ENCODE results near the gene TBCA.

The TBCA gene, protein sequence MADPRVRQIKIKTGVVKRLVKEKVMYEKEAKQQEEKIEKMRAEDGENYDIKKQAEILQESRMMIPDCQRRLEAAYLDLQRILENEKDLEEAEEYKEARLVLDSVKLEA

DNA sequence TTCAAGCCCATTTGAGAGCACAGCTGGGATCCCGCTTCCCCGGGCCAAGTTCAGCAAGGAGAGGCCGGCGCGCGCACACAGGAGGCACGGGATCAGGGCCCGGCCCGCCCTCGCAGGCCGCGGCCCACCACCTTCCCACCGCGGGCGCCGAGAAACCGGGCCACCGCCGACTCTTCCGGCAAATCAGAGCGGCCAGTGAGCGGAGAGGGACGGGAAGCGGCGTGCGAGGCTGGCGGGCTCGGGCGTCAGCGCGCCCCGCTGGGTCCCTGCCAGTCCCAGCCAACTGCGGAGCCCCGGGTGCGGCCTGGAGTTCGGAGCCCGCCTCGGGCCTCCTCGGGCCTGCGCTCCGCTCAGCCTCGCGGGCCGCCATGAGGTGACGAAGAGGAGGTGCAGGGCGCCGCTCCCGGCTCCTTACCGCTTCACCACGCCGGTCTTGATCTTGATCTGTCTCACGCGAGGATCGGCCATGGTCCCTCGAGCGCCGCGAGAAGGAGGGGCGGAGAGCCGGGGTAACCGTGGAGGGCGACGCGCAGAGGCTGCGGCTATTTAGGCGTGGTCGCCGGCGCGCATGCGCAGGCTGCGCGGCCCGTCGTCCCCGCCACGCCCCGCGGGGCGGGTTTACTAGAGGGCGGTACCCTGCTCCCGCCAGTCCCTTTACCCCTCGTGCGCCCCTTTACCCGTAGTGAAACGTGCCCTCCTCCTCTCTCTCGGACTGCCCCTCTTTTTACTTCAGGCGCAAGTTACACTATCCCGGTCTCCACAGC, at the start of gene TBCA:
Gene TBCA, minus strand, starts transcription at position 550 of the 764 bp plus-strand sequence. Its CDS starts 82 bp downstream, at position 468.
- in situ Hi-C loops (cut with MboI; ENCODE audit: low sequenced_read_pairs) = no loop called here

DNA sequence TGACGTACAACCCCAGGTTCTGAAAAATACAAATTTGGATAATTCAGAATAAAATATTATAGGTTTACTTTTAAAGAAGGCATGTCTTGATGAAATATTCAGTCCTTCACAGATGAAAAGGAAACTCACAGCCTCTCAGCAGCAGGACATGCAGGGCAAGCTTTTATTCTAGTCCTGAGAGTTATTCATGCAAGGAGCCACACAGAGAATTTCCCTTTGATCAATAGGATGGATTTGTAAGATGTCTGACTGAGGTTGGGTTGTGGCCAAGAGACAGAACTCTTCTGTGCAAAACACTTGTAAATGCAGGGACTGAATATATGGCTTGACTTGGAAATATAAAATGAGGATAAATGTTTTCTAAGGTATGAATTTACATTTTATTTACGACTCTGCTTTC, 48.8 kb upstream of the TBCA start:
- in situ Hi-C loops (cut with MboI; ENCODE audit: low sequenced_read_pairs) = no loop called here

DNA sequence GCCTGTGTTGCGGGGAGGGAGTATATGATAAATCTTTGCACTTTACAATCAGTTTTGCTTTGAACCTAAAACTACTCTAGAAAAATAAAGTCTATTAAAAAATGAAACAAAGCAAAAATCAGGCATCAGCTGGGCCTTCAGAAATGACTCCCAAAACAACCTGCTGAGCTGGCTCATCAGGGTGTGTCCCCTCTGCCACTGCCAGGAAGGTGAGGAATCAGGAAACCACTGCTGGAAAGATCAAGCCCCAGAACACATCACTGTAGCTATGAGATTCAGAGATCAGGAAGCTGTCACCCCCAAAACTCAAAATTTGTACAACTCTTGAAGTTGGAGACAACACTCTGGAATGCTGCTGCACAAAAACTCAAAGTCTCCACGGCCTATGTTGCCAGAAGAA, 40.5 kb upstream of the TBCA start:
- in situ Hi-C loops (cut with MboI; ENCODE audit: low sequenced_read_pairs) = no loop called here

DNA sequence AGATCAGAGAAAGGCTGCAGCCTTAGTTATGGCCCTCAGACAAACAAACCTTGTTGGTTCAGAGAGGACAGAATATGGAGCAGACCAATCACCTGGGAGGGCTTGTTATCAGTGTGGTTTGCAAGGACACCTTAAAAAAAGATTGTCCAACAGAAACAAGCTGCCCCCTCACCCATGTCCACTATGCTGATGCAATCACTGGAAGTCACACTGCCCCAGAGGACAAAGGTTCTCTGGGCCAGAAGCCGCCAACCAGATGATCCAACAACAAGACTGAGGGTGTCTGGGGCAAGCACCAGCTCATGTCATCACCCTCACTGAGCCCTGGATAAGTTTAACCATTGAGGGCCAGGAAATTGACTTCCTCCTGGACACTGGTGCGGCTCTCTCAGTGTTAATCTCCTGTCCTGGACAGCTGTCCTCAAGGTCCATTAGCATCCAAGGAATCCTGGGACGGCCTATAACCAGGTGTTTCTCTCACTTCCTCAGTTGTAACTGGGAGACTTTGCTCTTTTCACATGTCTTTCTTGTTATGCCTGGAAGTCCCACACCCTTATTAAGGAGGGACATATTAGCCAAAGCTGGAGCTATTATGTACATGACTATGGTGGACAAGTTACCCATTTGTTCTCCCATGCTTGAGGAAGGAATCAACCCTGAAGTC, 36.9 kb upstream of the TBCA start:
- in situ Hi-C loops (cut with MboI; ENCODE audit: low sequenced_read_pairs) = no loop called here

DNA sequence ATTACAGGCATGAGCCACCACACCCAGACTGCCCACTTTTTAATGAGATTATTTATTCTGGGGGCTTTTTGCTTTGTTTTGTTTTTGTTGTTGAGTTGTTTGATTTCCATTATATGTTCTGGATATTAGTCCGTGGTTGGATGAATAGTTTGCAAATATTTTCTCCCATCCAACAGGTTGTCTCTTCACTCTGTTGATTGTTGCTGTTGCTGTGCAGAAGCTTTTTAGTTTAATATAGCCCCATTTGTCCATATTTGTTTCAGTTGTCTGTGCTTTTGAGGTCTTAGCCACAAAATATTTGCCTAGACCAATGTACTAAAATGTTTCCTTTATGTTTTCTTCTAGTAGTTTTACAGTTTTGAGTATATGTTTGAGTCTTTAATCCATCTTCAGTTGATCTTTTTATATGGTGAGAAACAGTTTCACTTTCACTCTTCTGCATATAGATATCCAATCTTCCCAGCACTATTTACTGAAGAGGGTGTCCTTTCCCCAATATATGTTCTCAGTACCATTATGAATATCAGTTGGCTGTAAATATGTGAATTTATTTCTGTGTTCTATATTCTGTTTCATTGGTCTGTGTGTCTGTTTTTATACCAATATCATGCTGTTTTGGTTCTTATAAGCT, 30.2 kb upstream of the TBCA start:
- in situ Hi-C loops (cut with MboI; ENCODE audit: low sequenced_read_pairs) = no loop called here

DNA sequence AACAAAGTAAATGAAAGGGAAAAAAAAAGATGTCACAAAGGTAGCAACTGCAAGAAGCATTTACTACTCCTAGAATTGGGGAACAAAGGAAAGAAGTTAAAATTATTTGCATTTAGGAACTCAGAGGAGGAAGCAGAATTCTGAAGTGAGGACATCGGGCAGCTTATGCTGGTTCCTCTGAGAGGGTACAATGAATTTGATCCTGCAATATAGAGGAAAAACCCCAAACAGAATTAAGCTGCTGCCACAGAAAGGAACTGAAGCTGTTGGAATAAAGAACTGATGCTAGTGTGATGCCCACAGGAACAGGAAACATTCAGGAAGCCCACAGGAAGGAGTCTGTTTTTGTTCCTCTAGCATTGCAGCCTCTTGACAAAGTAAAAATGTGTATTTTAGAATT, 22.3 kb upstream of the TBCA start:
- in situ Hi-C loops (cut with MboI; ENCODE audit: low sequenced_read_pairs) = no loop called here

DNA sequence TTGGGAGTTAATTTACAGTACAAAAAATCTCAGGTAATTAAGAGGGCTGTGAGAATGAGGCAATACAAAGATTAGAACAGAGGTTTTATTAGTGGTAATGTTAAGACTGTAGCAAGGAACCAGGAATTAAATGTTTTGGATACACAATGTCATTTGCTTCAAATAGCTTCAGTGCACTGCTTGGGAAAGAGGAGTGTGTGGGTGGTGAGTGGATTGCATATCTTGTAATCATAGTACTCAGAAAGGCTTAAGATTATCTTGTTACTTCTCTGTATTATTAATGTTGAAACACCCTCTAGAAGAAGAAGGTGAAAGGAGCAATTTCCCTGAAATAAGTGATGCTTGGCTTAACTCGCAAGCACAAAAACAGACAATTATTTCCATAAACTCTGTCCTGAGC, 21.0 kb upstream of the TBCA start:
- in situ Hi-C loops (cut with MboI; ENCODE audit: low sequenced_read_pairs) = no loop called here

DNA sequence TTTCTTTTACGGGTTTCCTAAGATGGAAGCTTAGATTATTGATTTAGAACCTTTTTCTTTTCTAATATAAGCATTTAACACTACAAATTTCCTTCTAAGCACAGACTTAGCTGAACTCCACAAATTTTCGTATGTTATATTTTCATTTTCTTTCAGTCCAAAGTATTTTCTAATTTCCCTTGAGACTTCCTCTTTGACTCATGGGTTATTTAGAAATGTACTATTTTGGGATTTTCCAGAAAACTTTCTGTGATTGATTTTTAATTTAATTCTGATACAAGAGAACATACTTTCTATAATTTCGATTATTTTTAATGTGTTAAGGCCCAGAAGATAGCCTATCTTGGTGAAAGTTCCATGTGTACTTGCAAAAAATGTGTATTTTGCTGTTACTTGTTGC, 19.7 kb upstream of the TBCA start:
- in situ Hi-C loops (cut with MboI; ENCODE audit: low sequenced_read_pairs) = no loop called here

DNA sequence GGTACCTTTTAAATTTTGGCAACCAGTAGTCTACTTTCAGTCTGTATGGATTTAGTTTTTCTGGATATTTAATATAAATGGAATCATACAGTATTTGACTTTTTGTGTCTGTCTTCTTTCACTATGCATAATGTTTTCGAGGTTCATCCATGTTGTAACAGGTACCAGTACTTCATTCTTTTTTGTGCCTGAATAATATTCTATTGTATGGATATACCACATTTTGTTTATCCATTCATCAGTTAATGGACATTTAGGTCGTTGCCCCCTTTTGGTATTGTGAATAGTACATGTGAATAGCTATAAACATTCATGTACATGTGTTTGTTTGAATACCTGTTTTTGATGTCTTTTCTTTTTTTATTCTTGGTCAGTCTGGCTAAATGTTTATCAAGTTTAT, 19.1 kb upstream of the TBCA start:
- in situ Hi-C loops (cut with MboI; ENCODE audit: low sequenced_read_pairs) = no loop called here

DNA sequence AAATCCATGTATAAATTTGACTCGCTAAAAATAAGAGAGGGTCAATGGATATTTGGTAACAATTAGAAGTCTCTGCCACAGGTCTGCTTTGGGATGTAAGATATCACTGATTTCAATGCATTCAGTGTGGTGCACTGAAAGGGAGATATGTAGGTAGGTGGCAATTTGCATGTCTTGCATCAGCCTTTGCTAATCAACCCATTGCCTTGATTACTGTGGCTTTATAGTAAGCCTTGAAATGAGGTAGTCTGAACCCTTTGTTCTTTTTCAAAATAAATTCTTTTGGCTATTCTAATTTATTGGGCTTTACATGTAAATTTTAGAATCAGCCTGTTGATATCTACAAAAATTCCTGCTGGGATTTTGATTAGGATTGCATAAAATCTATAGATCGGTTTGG, 15.8 kb upstream of the TBCA start:
- in situ Hi-C loops (cut with MboI; ENCODE audit: low sequenced_read_pairs) = no loop called here

DNA sequence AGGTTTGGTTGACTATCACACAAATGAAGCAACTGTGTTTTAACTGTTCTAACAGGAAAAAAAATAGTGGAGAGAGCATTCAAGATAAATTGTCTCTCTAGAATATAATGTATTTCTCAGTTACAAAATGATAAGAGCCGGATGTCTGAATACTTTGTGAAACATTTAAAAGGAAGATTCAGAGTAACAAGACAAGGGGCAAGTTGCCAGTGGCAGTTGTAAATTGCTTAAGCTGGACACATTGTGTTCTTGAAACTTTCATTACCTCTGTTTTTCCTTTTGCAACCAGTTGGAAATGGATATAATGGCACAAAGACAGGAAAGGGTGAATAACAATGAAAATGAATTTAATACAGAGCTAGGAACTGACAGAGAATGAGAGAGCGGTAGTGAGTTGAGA, 15.2 kb upstream of the TBCA start:
- in situ Hi-C loops (cut with MboI; ENCODE audit: low sequenced_read_pairs) = no loop called here

DNA sequence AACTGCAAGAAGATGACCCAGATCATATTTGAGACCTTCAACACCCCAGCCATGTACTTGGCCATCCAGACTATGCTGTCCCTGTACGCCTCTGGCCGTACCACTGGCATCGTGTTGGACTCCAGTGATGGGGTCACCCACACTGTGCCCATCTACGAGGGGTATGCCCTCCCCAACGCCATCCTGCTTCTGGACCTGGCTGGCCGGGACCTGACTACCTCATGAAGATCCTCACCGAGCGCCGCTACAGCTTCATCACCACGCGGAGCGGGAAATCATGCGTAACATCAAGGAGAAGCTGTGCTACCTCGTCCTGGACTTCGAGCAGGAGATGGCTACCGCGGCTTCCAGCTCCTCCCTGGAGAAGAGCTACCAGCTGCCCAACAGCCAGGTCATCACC, 9.1 kb upstream of the TBCA start:
- in situ Hi-C loops (cut with MboI; ENCODE audit: low sequenced_read_pairs) = no loop called here

DNA sequence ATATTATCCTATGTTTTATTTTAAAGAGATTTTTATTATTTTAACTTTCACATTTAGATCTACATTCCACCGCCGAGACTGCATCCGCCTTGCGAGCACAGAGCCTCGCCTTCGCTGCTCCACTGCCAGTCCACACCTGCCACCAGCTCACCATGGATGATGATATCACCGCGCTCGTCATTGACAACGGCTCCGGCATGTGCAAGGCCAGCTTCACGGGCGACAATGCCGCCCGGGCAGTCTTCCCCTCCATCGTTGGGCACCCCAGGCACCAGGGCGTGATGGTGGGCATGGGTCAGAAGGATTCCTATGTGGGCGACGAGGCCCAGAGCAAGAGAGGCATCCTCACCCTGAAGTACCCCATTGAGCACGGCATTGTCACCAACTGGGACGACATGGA, 8.6 kb upstream of the TBCA start:
- in situ Hi-C loops (cut with MboI; ENCODE audit: low sequenced_read_pairs) = no loop called here

DNA sequence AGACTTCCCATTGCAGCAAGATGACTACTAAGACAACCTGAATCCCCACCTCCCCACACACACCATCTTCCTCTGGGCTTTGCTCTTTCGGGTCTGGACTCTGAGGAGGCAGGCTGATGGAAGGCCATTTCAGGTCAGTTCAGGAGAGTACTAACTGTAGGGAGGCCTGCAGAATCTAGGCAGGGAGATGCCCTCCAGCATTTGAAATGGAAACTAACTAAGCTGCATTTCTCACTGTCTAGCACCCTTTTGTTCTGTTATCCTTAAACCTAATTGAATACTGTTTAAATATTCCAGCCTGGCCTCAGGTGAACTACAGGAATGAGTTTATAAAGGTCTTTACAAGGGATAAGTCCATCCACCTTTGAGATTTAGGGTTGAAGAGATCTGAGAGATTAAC, 4.9 kb upstream of the TBCA start:
- in situ Hi-C loops (cut with MboI; ENCODE audit: low sequenced_read_pairs) = no loop called here

DNA sequence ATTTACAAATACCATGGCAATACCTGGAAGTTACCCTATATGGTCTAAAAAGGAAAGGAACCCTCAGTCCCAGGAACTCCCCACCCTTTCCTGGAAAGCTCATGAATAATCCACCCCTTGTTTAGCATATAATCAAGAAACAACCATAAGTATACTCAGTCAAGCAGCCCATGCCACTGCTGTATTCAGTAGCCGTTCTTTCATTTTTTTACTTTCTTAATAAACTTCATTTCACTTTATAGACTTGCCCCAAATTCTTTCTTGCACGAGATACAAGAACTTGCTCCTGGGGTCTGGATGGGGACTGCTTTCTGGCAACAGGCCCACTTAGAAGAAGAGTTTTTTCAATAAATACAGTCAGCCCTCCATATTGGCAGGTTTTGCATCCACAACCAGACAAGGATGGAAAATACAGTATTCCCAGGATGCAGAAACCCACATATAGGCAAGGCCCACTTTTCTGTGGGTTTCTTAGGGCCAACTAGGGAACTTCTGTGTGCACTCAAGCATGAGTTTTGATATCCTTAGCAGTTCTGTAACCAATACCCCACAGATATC, 2.8 kb upstream of the TBCA start:
- in situ Hi-C loops (cut with MboI; ENCODE audit: low sequenced_read_pairs) = no loop called here

DNA sequence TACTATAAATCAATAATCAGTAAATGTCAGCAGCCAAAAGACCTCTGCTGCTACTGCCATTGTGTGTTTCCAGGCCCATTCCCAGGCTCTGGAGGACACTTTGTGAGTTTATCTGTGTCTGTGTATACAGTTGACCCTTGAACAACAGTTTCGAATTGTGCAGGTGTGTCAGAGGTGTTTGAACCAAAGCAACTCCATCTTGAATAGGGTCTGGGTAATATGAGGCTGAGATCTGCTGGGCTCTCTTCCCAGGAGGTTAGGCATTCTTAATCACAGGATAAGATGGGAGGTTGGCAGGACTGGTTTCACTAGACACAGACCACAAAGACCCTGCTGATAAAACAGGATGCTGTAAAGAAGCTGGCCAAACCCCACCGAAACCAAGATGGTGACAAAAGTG, 2.3 kb upstream of the TBCA start:
- in situ Hi-C loops (cut with MboI; ENCODE audit: low sequenced_read_pairs) = no loop called here

DNA sequence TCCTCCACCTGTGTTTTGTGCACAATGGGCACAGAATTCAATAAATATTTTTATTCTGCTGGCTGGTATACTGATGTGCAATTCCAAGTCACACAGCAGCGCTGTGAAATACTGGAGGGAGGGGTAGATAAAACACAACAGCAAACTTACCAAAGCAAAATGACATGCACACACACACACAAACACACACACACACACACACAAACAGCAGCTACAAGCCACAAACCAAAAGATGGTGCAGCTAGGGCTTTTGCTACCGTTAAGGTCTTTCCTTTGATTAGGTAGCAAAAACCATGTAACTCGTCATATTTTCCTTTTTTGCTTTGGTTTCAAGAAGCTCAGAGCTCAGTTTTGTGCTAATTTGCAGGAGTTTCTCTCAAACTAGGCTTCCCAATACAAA, 1.8 kb upstream of the TBCA start:
- in situ Hi-C loops (cut with MboI; ENCODE audit: low sequenced_read_pairs) = no loop called here

DNA sequence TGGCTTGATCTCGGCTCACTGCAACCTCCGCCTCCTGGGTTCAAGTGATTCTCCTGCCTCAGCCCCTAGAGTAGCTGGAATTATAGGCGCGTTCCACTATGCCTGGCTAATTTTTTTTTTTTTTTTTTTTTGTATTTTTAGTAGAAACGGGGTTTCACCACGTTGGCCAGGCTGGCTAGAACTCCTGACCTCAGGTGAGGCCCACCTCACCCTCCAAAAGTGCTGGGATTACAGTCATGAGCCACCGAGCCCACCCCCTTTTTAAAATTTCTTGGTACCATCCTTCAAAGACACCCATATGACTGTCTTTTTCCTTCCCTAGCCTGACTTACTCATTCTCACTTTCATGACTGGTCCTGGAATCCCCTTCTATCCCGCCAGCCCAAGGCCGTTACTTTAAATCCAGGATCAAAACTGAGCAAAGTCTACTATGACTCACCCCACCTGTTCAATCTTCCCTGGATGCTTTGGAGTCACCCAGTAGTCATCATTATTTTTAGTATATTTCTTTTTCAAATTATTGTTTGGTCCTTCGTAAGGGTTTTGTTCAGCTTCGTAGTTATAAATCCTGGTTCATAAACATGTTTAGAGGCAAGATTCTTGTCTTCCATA, 1.2 kb upstream of the TBCA start:
- in situ Hi-C loops (cut with MboI; ENCODE audit: low sequenced_read_pairs) = no loop called here

DNA sequence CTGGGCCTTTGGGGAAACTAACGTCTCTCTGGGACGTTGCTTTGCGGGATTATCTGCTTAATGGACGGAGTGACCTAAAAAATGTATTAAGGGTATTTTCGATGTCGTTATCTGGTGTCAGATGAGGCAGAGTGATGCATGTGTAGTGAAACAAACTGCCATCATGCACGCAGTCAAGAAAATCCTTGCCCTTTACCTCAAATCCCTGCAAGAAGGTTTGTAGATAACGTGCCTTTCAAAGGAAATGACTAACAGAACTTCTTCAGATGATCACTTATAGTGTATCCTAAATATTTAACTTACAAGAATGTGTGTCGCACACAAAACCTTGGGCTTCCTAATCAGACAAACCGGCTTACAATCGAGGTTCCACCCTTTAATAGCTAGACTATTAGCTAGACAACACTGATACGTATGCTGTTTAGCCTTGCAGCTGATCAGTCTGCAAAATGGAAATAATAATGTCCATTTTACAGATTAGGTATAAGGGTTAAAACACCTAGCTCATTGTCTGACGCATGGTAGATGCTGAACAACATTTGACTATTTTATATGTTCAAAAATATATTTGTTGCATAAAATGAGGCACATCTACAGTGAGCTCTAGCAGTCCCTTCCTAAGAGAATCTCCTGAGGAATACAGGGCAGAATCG, 541 bp upstream of the TBCA start:
- in situ Hi-C loops (cut with MboI; ENCODE audit: low sequenced_read_pairs) = no loop called here

DNA sequence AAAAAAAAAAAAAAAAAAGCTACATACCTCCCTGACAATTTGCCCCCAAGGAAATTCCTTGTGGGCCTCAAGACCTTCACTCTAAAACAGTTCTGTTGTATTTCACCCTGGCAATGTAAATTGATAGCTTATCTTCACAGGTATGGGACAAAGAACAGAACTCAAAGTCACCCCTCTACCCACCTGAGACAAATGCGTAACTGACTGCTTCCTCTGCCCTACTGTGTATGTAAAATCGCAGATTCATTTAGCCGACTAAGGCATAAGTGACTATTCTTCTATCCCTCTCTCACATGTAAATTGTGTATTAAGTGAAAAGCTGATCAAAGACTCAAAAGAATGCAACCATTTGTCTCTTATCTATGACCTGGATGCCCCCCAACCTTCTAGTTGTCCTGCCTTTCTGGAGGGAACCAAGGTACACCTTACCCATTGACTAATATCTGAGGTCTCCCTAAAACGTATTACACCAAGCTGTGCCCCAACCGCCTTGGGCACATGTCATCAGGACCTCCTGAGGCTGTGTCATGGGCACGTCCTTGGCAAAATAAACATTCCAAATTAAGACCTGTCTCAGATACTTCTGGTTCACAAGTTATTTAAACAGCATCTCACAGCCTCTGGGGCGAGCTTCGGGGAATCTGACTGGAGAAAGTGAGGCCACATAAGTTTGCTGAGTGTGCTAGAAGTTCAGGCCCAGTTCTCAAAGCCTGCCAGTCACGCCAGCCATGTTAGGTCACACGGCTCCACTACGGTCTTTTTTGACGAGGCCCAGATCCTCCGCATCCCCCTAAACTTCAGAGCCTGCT, 954 bp downstream of the TBCA start:
- in situ Hi-C loops (cut with MboI; ENCODE audit: low sequenced_read_pairs) = no loop called here

Measured in HL-60/S4 treated with retinoic acid at 250 ng/mL for 4 days and 3 days (cell line).